Liver (tissue), 9 donors: Measurements from ENCODE around the gene AP2S1. TPM values are rescaled to one million over a fixed set of nuclear protein-coding genes. Genes with fewer than 3 reads are reported as not detected.

Experiments used
- DNase-seq: peaks from one replicate; pipeline ENCODE4 v3.0.0-alpha.2; 2017; ENCODE audit warnings: low spot score
- H3K27ac ChIP-seq, 2 donors: one replicate each; pipeline ENCODE4 v1.7.0; 2013; ENCODE audit warnings: inconsistent platforms in 2 of 2, low read length in 2 of 2, control low read depth in 1 of 2, low read depth in 1 of 2, mild to moderate bottlenecking in 1 of 2
- H3K27me3 ChIP-seq, 4 donors: one replicate each; pipeline versions ENCODE4 v1.6.1 to v1.7.0; 2013; ENCODE audit warnings: low read length in 3 of 4, inconsistent platforms in 1 of 4, mild to moderate bottlenecking in 1 of 4, moderate library complexity in 1 of 4; ENCODE audit not compliant: control insufficient read depth in 4 of 4, insufficient read depth in 4 of 4
- H3K36me3 ChIP-seq, 4 donors: one replicate each; pipeline versions ENCODE4 v1.6.1 to v1.7.0; 2013; ENCODE audit warnings: low read length in 3 of 4, mild to moderate bottlenecking in 3 of 4, low read depth in 1 of 4, moderate library complexity in 1 of 4; ENCODE audit not compliant: control insufficient read depth in 4 of 4, insufficient read depth in 3 of 4
- H3K4me1 ChIP-seq, 4 donors: one replicate each; pipeline versions ENCODE4 v1.6.1 to v1.7.0; 2013; ENCODE audit warnings: low read length in 3 of 4, mild to moderate bottlenecking in 3 of 4, moderate library complexity in 1 of 4; ENCODE audit not compliant: control insufficient read depth in 4 of 4, insufficient read depth in 4 of 4
- H3K4me3 ChIP-seq, 3 donors: one replicate each; pipeline versions ENCODE4 v1.6.1 to v1.7.0; 2013; ENCODE audit warnings: low read length in 3 of 3, control low read depth in 1 of 3, low read depth in 1 of 3, mild to moderate bottlenecking in 1 of 3
- H3K9ac ChIP-seq, 2 donors: one replicate each; pipeline ENCODE4 v1.7.0; 2013; ENCODE audit warnings: low read length in 2 of 2, mild to moderate bottlenecking in 2 of 2, moderate library complexity in 2 of 2, control low read depth in 1 of 2, low read depth in 1 of 2
- H3K9me3 ChIP-seq, 4 donors: one replicate each; pipeline versions ENCODE4 v1.6.1 to v1.7.0; 2013; ENCODE audit warnings: low read length in 3 of 4; ENCODE audit not compliant: control insufficient read depth in 4 of 4
- FOXA1 ChIP-seq: IDR thresholded peaks from 2 replicates; pipeline ENCODE4 v1.6.1; 2016; ENCODE audit warnings: antibody characterized with exemption
- GABPA ChIP-seq, 2 donors: IDR thresholded peaks in 1 of 2; conservative IDR thresholded peaks in 1 of 2; 2 replicates each; pipeline ENCODE4 v1.6.1; 2016; ENCODE audit warnings: antibody characterized with exemption in 2 of 2, mild to moderate bottlenecking in 1 of 2, moderate library complexity in 1 of 2
- HNF4A ChIP-seq, 2 donors: conservative IDR thresholded peaks; 2 replicates each; pipeline ENCODE4 v1.6.1; 2016; ENCODE audit warnings: antibody characterized with exemption in 2 of 2, mild to moderate bottlenecking in 2 of 2
- JUND ChIP-seq, 2 donors: IDR thresholded peaks; 2 replicates each; pipeline ENCODE4 v1.6.1; 2016; ENCODE audit warnings: antibody characterized with exemption in 2 of 2
- NR2F2 ChIP-seq: IDR thresholded peaks from 2 replicates; pipeline ENCODE4 v1.6.1; 2016; ENCODE audit warnings: antibody characterized with exemption
- RXRA ChIP-seq, 2 donors: IDR thresholded peaks; 2 replicates each; pipeline ENCODE4 v1.6.1; 2017 to 2018; ENCODE audit warnings: antibody characterized with exemption in 2 of 2, mild to moderate bottlenecking in 1 of 2
- SP1 ChIP-seq: IDR thresholded peaks from 2 replicates; pipeline ENCODE4 v1.6.1; 2018; ENCODE audit warnings: antibody characterized with exemption, mild to moderate bottlenecking
- TAF1 ChIP-seq: conservative IDR thresholded peaks from 2 replicates; pipeline ENCODE4 v1.6.1; 2016; ENCODE audit warnings: antibody characterized with exemption, mild to moderate bottlenecking
- YY1 ChIP-seq: IDR thresholded peaks from 2 replicates; pipeline ENCODE4 v1.6.1; 2016; ENCODE audit warnings: antibody characterized with exemption, mild to moderate bottlenecking
- WGBS: extraction: QIAGEN DNeasy Blood & Tissue Kit; methylation state at CpG from one replicate; pipeline ENCODE4 v1.1.7; 2013; 5-methylcytosine and 5-hydroxymethylcytosine counted together
- polyA plus RNA-seq, 2 donors: library from polyadenylated mRNA; stranded (reverse) in 1 of 2; unstranded in 1 of 2; fragments of 200-250 nt in 1 of 2; fragments of >200 nt in 1 of 2; fragmentation: Nextera tagmentation in 1 of 2; extraction: Ambion mirVana in 1 of 2; gene quantifications; one replicate each; pipeline versions ENCODE4 v1.2.1 to v1.2.3, GENCODE V29; 2013 to 2015
- total RNA-seq, 2 donors: library from RNA; depleted of rRNA; stranded (reverse); fragments of >200 nt; gene quantifications; one replicate each; pipeline ENCODE4 v1.2.3, GENCODE V29; 2014
- TF ChIP-seq, protein P1 (sequence below): IDR thresholded peaks from 2 replicates; pipeline ENCODE4 v1.6.1; 2016; ENCODE audit warnings: antibody characterized with exemption, mild to moderate bottlenecking
- TF ChIP-seq, protein P2 (sequence below): IDR thresholded peaks from 2 replicates; pipeline ENCODE4 v1.6.1; 2016; ENCODE audit warnings: antibody characterized with exemption
- TF ChIP-seq, protein P3 (sequence below): fragments of 150-350 bp; IDR thresholded peaks from 2 replicates; pipeline ENCODE4 v1.5.1; 2017; ENCODE audit warnings: improper control_type of control experiment, low read depth, low read length; ENCODE audit not compliant: missing input control
- TF ChIP-seq, protein P4 (sequence below): IDR thresholded peaks from 2 replicates; pipeline ENCODE4 v1.6.1; 2016; ENCODE audit warnings: antibody characterized with exemption
- donor health status: healthy.
- donor health status: healthy.
- donor health status: healthy.
- donor health status: healthy.
- donor health status: healthy.

Gene AP2S1
- total and polyA plus RNA-seq, 4 donors = 28.3 to 168 (median 79.0) TPM

DNA sequence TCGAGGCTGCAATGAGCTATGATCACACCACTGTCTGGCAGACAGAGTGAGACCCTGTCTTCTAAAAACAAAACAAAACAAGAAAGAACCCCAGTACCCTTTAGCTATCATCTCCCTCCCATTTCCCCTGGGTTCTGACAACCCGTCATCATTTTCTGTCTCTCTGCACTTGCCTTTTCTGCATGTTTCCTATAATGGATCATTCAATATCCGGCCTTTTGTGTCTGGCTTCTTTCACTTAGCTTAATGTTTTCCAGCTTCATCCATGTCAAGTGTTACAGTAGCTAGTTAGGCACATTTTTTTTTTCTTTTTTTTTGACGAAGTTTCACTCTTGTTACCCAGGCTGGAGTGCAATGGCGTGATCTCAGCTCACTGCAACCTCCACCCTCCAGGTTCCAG lies 16.5 kb downstream of the AP2S1 start:
- Histone ChIP-seq H3K9me3 (no peaks in the 10 kb centered on the region), H3K4me3 (no peak overlapping the region), H3K4me1 (peaks cover 0 to 10% (median 6%) of the 10 kb centered on the region in 4 donors), H3K27ac (no peak overlapping the region), H3K27me3 (no peaks in the 10 kb centered on the region), H3K36me3 (peaks cover 0 to 9% (median 3%) of the 10 kb centered on the region in 4 donors), H3K9ac (no peak overlapping the region)
- no peak for DNase-seq
- 81% methylated on average over 5 of the region's 5 CpGs for WGBS
- TF ChIP-seq, protein P1, sequence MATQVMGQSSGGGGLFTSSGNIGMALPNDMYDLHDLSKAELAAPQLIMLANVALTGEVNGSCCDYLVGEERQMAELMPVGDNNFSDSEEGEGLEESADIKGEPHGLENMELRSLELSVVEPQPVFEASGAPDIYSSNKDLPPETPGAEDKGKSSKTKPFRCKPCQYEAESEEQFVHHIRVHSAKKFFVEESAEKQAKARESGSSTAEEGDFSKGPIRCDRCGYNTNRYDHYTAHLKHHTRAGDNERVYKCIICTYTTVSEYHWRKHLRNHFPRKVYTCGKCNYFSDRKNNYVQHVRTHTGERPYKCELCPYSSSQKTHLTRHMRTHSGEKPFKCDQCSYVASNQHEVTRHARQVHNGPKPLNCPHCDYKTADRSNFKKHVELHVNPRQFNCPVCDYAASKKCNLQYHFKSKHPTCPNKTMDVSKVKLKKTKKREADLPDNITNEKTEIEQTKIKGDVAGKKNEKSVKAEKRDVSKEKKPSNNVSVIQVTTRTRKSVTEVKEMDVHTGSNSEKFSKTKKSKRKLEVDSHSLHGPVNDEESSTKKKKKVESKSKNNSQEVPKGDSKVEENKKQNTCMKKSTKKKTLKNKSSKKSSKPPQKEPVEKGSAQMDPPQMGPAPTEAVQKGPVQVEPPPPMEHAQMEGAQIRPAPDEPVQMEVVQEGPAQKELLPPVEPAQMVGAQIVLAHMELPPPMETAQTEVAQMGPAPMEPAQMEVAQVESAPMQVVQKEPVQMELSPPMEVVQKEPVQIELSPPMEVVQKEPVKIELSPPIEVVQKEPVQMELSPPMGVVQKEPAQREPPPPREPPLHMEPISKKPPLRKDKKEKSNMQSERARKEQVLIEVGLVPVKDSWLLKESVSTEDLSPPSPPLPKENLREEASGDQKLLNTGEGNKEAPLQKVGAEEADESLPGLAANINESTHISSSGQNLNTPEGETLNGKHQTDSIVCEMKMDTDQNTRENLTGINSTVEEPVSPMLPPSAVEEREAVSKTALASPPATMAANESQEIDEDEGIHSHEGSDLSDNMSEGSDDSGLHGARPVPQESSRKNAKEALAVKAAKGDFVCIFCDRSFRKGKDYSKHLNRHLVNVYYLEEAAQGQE = no peak
- TF ChIP-seq, protein P2, sequence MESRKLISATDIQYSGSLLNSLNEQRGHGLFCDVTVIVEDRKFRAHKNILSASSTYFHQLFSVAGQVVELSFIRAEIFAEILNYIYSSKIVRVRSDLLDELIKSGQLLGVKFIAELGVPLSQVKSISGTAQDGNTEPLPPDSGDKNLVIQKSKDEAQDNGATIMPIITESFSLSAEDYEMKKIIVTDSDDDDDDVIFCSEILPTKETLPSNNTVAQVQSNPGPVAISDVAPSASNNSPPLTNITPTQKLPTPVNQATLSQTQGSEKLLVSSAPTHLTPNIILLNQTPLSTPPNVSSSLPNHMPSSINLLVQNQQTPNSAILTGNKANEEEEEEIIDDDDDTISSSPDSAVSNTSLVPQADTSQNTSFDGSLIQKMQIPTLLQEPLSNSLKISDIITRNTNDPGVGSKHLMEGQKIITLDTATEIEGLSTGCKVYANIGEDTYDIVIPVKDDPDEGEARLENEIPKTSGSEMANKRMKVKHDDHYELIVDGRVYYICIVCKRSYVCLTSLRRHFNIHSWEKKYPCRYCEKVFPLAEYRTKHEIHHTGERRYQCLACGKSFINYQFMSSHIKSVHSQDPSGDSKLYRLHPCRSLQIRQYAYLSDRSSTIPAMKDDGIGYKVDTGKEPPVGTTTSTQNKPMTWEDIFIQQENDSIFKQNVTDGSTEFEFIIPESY = no peak
- TF ChIP-seq HNF4A (conservative IDR thresholded peaks at IDR 0.05) (no peak), JUND (IDR thresholded peaks at IDR 0.05) (no peak), YY1 (no peak), GABPA (IDR thresholded peaks at IDR 0.05 in 1 of 2, conservative IDR thresholded peaks at IDR 0.05 in 1 of 2) (no peak), TAF1 (no peak), SP1 (no peak), NR2F2 (no peak)
- TF ChIP-seq, protein P3, sequence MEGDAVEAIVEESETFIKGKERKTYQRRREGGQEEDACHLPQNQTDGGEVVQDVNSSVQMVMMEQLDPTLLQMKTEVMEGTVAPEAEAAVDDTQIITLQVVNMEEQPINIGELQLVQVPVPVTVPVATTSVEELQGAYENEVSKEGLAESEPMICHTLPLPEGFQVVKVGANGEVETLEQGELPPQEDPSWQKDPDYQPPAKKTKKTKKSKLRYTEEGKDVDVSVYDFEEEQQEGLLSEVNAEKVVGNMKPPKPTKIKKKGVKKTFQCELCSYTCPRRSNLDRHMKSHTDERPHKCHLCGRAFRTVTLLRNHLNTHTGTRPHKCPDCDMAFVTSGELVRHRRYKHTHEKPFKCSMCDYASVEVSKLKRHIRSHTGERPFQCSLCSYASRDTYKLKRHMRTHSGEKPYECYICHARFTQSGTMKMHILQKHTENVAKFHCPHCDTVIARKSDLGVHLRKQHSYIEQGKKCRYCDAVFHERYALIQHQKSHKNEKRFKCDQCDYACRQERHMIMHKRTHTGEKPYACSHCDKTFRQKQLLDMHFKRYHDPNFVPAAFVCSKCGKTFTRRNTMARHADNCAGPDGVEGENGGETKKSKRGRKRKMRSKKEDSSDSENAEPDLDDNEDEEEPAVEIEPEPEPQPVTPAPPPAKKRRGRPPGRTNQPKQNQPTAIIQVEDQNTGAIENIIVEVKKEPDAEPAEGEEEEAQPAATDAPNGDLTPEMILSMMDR = no peak
- TF ChIP-seq, protein P4, sequence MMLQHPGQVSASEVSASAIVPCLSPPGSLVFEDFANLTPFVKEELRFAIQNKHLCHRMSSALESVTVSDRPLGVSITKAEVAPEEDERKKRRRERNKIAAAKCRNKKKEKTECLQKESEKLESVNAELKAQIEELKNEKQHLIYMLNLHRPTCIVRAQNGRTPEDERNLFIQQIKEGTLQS = no peak

DNA sequence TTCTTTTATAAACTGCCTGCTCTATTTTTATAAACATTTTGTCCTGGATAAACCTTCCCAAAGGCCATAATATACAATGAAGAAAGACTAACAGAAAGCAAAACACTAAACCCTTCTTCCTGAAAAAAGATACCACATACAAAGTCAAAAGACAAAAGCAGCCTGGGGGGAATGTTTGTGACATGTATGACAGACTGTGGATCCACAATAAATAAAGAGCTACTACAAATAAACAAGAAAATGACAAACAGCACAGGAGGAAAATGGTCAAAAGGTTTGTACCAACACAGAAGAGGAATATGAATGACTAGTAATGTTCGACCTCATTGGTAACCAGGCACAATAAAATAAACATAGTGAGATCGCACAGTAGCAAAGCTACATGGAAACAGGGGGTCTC lies 19.8 kb downstream of the AP2S1 start:
- no peak overlapping the region for H3K4me3 ChIP-seq
- H3K36me3 ChIP-seq = no peaks in the 10 kb centered on the region
- H3K27ac ChIP-seq = no peak overlapping the region
- no peak for DNase-seq
- WGBS = 94% methylated on average over 2 of the region's 2 CpGs
- H3K27me3 ChIP-seq = no peaks in the 10 kb centered on the region
- H3K9me3 ChIP-seq = no peaks in the 10 kb centered on the region
- TF ChIP-seq, protein P1 = no peak
- TF ChIP-seq FOXA1 (no peak), SP1 (no peak), JUND (IDR thresholded peaks at IDR 0.05) (no peak), HNF4A (conservative IDR thresholded peaks at IDR 0.05) (no peak), RXRA (IDR thresholded peaks at IDR 0.05) (no peak)
- TF ChIP-seq, protein P4 = no peak
- H3K9ac ChIP-seq = no peak overlapping the region
- no peaks in the 10 kb centered on the region for H3K4me1 ChIP-seq
